OCI-M1 (cell line): ENCODE measurements around the gene TTLL4.
A peak's percentile ranks its signal among the peaks of the same experiment; 100 is the strongest.

ENCODE experiments used
- DNase-seq: peaks from one replicate; lab custom pipeline; 2025; lab: John Stamatoyannopoulos, UW

TTLL4 gene, protein sequence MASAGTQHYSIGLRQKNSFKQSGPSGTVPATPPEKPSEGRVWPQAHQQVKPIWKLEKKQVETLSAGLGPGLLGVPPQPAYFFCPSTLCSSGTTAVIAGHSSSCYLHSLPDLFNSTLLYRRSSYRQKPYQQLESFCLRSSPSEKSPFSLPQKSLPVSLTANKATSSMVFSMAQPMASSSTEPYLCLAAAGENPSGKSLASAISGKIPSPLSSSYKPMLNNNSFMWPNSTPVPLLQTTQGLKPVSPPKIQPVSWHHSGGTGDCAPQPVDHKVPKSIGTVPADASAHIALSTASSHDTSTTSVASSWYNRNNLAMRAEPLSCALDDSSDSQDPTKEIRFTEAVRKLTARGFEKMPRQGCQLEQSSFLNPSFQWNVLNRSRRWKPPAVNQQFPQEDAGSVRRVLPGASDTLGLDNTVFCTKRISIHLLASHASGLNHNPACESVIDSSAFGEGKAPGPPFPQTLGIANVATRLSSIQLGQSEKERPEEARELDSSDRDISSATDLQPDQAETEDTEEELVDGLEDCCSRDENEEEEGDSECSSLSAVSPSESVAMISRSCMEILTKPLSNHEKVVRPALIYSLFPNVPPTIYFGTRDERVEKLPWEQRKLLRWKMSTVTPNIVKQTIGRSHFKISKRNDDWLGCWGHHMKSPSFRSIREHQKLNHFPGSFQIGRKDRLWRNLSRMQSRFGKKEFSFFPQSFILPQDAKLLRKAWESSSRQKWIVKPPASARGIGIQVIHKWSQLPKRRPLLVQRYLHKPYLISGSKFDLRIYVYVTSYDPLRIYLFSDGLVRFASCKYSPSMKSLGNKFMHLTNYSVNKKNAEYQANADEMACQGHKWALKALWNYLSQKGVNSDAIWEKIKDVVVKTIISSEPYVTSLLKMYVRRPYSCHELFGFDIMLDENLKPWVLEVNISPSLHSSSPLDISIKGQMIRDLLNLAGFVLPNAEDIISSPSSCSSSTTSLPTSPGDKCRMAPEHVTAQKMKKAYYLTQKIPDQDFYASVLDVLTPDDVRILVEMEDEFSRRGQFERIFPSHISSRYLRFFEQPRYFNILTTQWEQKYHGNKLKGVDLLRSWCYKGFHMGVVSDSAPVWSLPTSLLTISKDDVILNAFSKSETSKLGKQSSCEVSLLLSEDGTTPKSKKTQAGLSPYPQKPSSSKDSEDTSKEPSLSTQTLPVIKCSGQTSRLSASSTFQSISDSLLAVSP

DNA sequence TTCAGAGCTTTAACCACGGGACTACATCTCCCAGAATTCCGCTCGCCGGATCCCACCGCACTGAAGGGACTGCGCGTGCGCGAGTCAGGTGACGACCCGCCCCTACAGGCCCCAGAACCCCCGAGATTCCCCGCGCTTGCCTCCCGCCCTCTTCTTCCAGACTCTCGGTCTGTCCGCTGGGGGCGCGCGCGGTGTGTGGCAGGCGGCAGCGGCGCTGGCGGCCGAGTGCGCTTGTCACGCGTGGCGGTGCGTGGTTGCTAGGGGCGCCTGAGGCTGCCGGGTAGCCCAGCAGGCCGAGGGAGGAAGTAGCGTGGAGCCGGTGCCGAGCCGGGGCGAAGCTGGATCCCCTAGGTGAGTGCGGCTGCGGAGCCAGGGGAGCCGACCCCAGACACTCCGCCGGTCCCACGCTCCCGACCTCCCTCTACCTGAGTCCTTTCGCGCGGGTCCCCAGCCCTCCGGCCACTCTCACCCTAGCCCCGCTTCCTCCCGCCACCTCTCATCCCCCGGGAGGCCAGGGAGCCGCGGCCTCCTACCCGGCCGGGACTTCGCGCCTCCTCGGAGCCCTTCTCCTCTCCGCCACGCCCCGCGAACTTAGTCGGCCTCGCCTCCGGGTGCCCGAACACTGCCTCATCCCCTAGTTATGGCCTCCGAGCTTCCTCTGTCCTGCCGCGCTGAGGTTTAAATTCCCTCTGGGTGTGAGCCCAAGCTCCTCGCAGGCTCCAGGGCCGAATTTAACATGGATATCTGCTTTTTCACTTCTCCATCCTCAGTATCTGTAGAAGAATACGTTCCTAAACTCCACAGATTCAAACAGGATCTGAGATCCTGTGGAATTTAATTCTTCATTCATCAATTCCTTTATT, at the start of gene TTLL4:
Gene TTLL4 (plus strand): TSS at position 149 of the 863 bp plus-strand sequence. CDS start 26,842 bp downstream, outside the sequence.
- peak; percentile 98 for DNase-seq

DNA sequence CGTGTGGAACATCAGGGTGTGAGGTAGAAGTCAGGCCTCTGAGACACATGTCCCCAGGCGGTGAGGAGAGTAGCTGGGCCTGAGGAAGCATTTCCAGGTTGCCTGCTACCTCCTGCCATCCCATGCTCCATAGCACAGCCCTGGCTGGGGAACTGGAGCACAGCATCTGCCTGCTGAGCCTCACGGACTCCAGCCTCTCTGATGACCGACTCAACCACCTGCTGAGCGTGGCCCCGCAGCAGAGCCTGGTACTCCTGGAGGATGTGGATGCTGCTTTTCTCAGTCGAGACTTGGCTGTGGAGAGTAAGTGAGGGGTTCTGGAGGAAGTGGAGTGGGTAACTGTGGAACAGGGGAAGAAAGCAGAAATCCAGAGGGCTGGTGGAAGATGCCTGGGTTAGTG, 48.3 kb upstream of the TTLL4 start:
- no peak for DNase-seq

DNA sequence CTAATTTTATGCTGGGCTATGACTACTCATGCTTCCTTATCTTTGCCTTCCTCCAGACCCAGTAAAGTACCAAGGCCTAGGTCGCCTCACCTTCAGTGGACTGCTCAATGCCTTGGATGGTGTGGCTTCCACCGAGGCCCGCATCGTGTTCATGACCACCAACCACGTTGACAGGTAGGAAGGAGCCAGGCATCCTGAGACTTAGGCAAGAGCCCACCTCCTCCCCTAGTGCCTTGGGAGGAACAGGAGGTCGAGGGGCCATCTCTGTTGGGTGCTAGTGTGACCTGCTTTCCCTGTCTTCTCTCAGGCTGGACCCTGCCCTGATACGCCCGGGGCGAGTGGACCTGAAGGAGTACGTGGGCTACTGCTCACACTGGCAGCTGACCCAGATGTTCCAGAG, 47.8 kb upstream of the TTLL4 start:
- no peak for DNase-seq

DNA sequence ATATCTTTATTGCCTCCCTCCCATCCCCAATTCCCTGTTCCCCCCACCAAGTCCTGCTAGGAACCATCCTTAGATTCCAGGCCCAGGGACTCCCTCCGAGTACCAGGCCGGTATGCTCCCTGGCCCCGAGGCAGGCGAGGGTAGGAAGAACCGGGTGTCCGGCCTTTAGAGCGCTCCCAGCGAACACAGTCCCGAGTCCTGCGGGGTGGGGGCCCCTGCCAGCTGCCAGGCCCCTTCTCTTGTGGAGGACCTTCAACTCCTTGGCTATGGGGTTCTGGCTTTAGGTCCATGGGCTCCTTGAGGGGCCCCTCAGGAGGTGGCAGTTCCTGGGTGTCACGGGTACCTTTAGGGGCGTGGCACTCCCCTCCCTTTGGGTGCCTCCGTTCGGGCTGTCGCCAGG, 46.7 kb upstream of the TTLL4 start:
- no peak for DNase-seq

DNA sequence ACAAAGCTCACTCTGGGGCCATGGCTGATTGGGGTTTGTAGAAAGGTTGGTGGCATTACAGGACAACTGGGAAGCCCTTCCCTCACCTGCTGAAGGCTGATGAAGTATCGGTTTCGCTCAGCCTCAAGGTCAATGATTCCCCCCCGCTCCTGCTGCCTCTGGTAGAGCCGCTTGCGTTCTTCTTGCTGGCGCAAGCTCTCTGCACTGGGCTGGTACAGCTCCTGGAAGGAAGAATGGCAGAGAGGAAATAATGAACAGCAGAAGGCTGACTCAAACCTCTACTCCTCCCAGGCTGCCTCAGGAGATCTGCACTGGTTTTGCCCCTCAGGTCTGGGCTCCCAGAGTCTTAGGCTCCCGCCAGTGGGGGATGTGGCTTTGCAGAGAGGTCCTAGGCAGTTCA, 46.0 kb upstream of the TTLL4 start:
- DNase-seq, result no peak

DNA sequence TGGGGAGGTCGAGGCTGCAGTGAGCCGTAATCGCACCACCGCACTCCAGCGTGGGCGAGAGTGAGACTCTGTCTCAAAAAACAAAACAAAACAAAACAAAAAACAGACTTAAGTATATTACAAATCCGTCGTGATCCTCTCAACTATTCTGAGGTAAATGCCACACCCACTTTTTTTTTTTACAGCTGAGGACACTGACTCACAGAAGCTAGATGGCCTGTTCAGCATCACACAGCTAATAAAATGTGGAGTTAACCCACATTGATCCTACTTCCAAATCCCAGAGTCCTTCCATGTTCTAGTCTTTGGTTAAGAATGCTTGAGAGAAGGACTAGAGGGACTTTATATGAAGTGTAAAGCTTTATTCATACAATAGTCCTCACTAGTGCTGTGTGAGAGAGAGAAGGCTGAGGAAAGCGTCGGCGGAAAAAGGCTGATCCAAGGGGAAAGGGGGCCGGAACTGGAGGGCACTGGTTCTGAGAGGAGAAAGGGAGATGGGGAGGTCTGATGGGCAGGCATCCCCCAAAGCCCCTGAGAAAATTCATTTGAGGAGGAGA, 39.5 kb upstream of the TTLL4 start:
- peak; percentile 35 for DNase-seq

DNA sequence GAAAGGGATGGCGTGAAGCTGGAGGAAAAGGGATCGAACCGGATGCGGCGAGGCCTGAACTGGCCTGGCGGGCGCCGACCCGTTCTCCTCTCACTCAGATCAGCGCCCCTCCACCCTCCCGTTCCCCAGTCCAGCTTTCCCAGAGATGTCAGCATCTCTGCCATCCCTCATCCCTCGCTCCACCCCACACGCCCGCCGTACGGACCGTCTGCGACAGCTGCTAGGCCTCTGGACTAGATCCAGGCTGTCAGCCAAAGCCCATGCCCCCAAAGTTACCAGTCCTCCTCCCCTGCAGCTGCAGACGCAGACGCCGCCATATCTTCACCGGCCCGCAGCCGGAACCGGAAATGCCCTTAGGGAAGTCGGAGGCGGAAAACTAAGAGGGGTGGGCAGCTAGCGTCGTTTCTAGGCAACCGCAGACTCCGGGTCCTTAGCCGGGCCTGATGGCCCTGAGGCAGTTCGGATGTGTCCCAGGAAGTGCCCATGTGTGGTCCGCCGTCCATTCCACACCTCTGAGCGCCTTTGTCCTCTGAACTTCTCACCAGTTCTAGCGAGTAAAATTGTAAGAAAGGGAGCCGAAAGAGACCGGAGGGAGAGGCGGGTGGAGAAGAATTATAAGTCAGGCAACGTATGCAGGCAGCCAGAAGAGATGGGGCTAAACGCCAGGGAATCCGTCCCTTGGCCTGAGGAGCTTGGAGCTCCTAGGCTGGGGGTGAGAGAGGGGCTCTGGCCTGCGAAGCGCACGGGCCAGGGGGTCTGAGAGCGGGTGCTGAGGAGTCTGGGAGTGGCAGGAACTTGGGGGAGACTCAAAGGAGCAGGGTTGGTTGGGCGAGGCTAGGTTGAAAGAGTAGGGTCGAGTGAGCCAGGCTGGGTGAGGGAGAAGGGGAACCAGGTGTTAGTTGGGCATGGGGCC, 38.7 kb upstream of the TTLL4 start, which contains the start of the genes RNF25 and STK36:
Gene RNF25 (minus strand): TSS at position 349 of the 913 bp plus-strand sequence. CDS start 32 bp downstream, at position 317.
Gene STK36 (plus strand): TSS at position 433 of the 913 bp plus-strand sequence. CDS start 744 bp downstream, outside the sequence.
- DNase-seq, result peak; percentile 90

DNA sequence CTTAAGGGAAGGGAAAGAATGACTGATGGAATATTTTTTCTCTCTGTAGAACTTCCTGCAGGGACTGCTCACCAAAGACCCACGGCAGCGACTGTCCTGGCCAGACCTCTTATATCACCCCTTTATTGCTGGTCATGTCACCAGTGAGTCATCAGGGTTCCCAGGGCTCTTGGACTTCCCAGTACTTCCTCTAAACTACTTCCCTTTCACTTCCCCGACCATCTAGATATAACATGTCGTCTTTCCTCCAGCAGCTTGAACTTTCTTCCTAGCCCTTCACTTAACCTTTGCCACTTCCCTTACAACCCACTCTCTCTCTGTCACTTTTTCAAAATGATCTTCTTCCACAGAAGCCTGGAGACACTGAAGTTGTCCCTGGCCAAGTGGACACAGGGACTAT, 31.5 kb upstream of the TTLL4 start:
- DNase-seq, result peak; percentile 42

DNA sequence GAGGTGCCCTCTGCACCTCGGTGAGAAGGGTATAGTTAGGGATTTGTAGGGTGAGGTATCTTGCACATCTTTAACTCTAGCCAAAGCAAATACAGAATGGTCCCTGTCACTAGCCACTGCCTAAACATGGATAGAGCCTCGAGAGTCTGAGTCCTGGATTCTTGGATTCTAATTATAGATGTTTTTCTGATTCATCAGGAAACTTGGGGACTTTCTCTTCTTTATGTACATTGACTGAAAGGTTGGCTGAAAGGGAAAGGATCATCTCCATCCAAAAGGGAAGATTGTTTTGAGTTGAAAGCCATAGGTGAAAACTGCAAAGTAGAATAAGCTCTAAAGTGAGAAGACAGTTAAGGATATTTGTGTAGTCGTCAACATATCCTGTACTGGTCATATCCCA, 30.6 kb upstream of the TTLL4 start:
- no peak for DNase-seq

DNA sequence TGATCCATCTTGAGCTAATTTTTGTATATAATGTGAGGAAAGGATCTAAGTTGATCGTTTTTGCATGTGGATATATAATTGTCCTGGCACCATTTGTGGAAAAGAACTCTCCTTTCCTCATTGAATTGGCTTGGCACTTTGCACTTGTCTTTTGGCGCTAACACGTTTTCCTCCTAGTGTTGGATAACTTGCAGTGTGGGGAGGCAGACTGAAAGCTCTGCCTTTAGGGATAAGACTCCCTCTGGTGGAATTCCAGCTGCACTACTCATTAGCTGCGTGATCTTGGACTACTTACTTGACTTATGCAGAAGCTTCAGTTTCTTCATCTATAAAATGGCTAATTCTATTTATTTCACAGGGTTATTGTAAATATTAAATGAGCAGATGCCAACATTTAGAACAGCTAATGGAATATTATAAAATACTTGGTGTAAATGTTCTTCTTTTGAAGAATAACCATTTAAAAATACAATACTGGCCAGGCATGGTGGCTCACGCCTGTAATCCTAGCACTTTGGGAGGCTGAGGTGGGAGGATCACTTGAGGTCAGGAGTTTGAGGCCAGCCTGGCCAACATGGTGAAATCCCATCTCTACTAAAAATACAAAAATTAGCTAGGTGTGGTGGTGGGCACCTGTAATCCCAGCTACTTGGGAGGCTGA, 23.1 kb upstream of the TTLL4 start:
- peak; percentile 87 for DNase-seq

DNA sequence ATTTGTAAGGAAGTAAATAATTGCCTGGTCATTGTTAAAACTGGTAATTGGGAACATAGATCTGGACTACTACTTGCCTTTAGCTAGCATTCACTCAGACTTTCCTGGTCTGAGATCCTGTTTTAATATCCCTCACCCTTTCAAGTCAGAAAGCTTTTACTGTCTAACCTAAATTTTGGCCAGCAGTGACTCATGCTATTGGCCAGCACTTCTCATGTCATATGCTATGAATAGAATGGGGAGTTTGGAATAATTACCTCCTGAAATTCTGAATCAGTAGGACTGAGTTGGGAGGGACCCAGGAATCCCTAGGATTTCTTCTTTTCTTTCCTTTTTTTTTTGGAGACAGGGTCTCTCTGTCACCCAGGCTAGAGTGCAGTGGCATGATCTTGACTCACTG, 19.4 kb upstream of the TTLL4 start:
- DNase-seq, result no peak

DNA sequence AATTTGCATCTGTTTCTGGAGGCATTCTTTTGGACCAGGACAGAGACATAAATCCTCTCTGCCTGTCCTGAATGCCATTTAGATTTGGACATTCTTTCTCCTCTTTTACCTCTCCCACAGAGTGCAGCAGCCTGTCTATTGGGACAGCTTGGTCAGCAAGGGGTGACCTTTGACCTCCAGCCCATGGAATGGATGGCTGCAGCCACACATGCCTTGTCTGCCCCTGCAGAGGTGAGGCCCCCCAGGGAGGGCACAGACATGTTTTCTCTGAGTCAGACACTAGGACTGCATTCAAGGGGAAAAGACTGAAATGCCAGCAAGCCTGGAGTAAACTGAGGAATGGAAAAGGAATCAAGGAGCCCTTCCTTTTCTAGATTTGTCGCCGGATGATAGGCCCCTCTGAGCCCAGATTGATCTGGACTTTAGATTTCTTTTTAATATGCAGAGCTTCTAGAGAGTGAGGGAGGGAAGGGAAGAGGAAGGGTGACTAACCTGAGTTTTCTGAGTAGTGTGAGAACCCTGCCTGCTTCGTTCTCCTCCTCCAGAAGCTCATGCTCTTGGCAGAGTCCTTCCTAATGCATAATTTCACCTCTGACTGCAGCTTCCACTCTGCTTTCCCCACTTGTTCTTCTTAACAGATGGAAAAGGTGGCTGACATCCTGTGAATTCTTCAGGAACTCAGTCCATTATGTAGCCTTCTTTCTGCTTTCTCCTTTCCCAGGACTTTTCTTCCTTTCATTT, 16.1 kb upstream of the TTLL4 start:
- no peak for DNase-seq

DNA sequence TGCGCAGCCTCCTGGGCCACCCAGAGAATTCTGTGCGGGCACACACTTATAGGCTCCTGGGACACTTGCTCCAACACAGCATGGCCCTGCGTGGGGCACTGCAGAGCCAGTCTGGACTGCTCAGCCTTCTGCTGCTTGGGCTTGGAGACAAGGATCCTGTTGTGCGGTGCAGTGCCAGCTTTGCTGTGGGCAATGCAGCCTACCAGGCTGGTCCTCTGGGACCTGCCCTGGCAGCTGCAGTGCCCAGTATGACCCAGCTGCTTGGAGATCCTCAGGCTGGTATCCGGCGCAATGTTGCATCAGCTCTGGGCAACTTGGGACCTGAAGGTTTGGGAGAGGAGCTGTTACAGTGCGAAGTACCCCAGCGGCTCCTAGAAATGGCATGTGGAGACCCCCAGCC, 11.8 kb upstream of the TTLL4 start:
- DNase-seq, result no peak

DNA sequence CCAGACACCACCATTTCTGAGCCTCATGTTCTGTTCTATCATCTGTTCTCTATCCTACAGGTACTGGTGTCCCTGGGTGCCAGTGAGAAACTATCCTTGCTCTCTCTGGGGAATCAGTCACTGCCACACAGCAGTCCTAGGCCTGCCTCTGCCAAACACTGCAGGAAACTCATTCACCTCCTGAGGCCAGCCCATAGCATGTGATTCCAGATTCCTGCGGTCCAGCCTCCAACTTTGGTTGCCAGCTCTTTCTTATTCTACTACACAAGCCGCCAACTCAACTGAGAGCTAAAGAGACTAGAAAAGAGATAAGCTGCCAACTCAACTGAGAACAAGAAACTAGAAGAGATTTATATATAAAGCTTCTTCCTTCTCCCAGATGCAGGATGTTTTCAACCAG, 8.8 kb upstream of the TTLL4 start:
- DNase-seq, result no peak

DNA sequence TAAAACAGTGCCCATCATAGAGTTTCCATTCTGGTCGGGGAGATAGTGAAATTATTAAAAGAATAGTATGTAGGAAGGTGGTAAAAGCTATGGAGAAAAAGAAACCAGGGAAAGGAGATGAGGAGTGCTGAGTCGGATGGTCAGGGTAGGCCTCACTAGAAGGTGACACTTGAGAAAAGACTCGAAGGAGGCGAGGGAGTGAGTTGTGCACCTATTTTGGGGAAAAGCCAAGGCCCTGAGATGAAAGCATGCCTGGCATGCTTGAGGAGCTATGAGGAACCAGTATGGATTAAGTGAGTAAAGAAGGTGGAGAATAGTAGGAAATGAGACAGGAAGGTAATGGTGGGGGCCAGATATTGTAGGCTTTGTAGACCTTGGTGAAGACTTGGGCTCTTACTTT, 7.3 kb upstream of the TTLL4 start:
- DNase-seq, result no peak

DNA sequence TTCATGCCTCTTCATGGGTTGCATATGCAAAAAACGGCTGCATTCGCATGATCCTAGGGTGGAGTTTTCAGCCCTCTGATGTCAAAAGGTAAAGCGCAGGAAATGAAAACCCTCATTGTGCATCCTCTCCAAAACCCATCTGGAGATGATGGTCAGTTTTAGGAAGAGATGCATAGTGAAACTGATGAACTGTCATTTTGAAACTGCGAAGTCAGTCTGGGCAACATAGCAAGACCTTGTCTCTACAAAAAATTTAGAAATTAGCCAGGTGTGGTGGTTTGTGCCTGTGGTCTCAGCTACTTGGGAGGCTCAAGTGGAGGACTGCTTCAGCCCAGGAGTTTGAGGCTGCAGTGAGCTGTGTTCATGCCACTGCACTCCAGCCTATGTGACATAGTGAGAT, 2.5 kb upstream of the TTLL4 start:
- no peak for DNase-seq

DNA sequence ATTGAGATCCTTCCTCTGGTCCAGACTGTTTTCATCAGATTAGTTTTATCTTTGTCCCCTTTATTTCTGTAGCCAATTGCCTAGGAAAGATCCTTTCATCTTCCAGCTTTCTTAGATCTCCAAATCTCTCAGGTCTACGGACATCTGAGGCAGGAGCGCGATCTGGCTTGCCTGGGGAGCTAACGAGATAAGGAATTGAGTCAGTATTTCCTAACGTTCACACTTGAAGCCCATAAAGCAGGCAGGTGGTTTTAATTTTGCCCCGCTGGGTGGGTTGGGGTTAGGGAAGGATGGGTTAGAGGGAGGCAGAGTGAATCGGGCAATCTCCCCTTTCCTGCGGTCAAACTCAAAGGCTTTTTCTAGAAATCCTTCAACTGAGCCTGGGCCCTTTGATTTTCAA, 727 bp upstream of the TTLL4 start:
- DNase-seq, result peak; percentile 6

DNA sequence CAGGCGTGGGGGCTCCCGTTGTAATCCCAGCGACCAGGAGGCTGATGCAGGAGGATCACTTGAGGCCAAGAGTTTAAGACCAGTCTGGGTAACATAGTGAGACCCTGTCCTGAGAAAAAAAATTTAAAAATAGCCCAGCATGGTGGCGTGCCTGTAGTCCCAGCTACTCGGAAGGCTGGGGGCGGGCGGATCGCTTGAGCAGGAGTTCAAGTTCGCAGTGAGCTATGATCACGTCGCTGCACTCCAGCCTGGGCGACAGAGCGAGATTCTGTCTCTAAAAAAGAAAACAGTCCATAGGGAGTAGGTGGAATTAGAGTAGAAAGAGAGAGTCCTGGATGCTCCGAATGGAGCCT, 325 bp upstream of the TTLL4 start:
- no peak for DNase-seq

DNA sequence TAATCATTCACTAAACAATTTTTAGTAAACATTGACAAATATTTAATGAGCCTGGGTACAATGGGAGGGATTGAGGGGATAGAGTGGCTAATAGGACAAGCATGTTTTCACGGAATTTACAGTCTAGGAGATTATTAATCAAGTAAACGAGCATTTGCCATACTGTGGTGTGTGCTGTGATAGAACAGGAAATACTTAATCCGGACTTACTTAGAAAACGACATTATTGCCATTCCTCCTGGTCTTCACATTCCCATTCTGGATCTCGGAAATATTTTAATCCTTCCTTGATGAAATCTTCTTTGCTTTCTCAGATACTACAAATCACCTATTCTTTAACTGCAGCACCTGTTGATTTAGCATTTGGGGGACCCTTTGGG, 905 bp downstream of the TTLL4 start:
- DNase-seq, result peak; percentile 33
